ENCODE data around the gene RGS4. TPM values are rescaled to one million over a fixed set of nuclear protein-coding genes. Genes with fewer than 3 reads are reported as not detected.
A peak's percentile ranks its signal among the peaks of the same experiment; 100 is the strongest.

Gene RGS4
- total RNA-seq, 2 donors from 2014 or later = 0.37 to 1.9 TPM

- H3K9ac ChIP-seq (ENCODE audit: low read depth in 2 of 2, low read length in 2 of 2) = no peak overlapping the region
- intact Hi-C loops (cut with DNase I) = loop anchor here (10.0 kb wide), 1 partner anchor 212 kb away; no protein-coding TSS in a partner anchor
- TF ChIP-seq CTCF (IDR thresholded peaks at IDR 0.05) = no peak
- no peaks in the 10 kb centered on the region for H3K9me3 ChIP-seq
- H3K4me3 ChIP-seq = no peak overlapping the region
- no peak for DNase-seq
- no peaks in the 10 kb centered on the region for H3K4me1 ChIP-seq
- no peak overlapping the region for H3K27ac ChIP-seq
- no peaks in the 10 kb centered on the region for H3K27me3 ChIP-seq
- no peaks in the 10 kb centered on the region for H3K36me3 ChIP-seq
Observed at GRCh38 chr1:163066686-163067085, 2.5 kb upstream of the RGS4 start.

GRCh38 chr1:163068716-163069115, 445 bp upstream of the RGS4 start:
- H3K4me3 ChIP-seq = no peak overlapping the region
- no peaks in the 10 kb centered on the region for H3K36me3 ChIP-seq
- DNase-seq = no peak
- H3K9me3 ChIP-seq = no peaks in the 10 kb centered on the region
- no peak overlapping the region for H3K27ac ChIP-seq
- H3K27me3 ChIP-seq = no peaks in the 10 kb centered on the region
- intact Hi-C loops (cut with DNase I) = loop anchor here (10.0 kb wide), 1 partner anchor 214 kb away; no protein-coding TSS in a partner anchor
- no peak for TF ChIP-seq CTCF (IDR thresholded peaks at IDR 0.05)
- H3K9ac ChIP-seq (ENCODE audit: low read depth in 2 of 2, low read length in 2 of 2) = no peak overlapping the region
- no peaks in the 10 kb centered on the region for H3K4me1 ChIP-seq

GRCh38 chr1:163069655-163070277, 605 bp downstream of the RGS4 start:
- H3K9me3 ChIP-seq = no peaks in the 10 kb centered on the region
- H3K4me3 ChIP-seq = no peak overlapping the region
- no peak for DNase-seq
- H3K27ac ChIP-seq = no peak overlapping the region
- intact Hi-C loops (cut with DNase I) = loop anchor here (5.0 to 10.0 kb wide), 3 partner anchors 105 to 243 kb away; no protein-coding TSS in a partner anchor
- H3K9ac ChIP-seq (ENCODE audit: low read depth in 2 of 2, low read length in 2 of 2) = no peak overlapping the region
- H3K4me1 ChIP-seq = no peaks in the 10 kb centered on the region
- TF ChIP-seq CTCF (IDR thresholded peaks at IDR 0.05) = no peak
- no peaks in the 10 kb centered on the region for H3K36me3 ChIP-seq
- H3K27me3 ChIP-seq = no peaks in the 10 kb centered on the region

GRCh38 chr1:163071405-163072255, 2.5 kb downstream of the RGS4 start:
- intact Hi-C loops (cut with DNase I) = loop anchor here (5.0 to 10.0 kb wide), 2 partner anchors 103 to 241 kb away; no protein-coding TSS in a partner anchor
- H3K9ac ChIP-seq (ENCODE audit: low read depth in 2 of 2, low read length in 2 of 2) = no peak overlapping the region

More at GRCh38 chr1:163071405-163072255, 2.5 kb downstream of the RGS4 start:
- Histone ChIP-seq H3K27me3 (no peaks in the 10 kb centered on the region), H3K4me1 (no peaks in the 10 kb centered on the region), H3K9me3 (no peaks in the 10 kb centered on the region), H3K27ac (no peak overlapping the region), H3K4me3 (no peak overlapping the region), H3K36me3 (no peaks in the 10 kb centered on the region)
- DNase-seq = peak; percentile 41
- peak; percentile 39 for TF ChIP-seq CTCF (IDR thresholded peaks at IDR 0.05)
